ENCODE measurements around the gene PIGZ.

- TF ChIP-seq, protein P1, sequence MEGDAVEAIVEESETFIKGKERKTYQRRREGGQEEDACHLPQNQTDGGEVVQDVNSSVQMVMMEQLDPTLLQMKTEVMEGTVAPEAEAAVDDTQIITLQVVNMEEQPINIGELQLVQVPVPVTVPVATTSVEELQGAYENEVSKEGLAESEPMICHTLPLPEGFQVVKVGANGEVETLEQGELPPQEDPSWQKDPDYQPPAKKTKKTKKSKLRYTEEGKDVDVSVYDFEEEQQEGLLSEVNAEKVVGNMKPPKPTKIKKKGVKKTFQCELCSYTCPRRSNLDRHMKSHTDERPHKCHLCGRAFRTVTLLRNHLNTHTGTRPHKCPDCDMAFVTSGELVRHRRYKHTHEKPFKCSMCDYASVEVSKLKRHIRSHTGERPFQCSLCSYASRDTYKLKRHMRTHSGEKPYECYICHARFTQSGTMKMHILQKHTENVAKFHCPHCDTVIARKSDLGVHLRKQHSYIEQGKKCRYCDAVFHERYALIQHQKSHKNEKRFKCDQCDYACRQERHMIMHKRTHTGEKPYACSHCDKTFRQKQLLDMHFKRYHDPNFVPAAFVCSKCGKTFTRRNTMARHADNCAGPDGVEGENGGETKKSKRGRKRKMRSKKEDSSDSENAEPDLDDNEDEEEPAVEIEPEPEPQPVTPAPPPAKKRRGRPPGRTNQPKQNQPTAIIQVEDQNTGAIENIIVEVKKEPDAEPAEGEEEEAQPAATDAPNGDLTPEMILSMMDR (IDR thresholded peaks at IDR 0.05): no peak
- TF ChIP-seq POLR2A (IDR thresholded peaks at IDR 0.05): no peak
These were observed 34.2 kb upstream of the PIGZ start for GRCh38 chr3:197002701-197003454.

Data from lower leg skin (tissue), 3 donors.